IPS-11a (cell line): Measurements from ENCODE around the gene CCDC85B.

Experiments
- H3K4me3 ChIP-seq: one replicate; pipeline ENCODE4 v1.5.1; 2013; ENCODE audit warnings: low read depth, low read length, control low read depth

Gene CCDC85B

DNA sequence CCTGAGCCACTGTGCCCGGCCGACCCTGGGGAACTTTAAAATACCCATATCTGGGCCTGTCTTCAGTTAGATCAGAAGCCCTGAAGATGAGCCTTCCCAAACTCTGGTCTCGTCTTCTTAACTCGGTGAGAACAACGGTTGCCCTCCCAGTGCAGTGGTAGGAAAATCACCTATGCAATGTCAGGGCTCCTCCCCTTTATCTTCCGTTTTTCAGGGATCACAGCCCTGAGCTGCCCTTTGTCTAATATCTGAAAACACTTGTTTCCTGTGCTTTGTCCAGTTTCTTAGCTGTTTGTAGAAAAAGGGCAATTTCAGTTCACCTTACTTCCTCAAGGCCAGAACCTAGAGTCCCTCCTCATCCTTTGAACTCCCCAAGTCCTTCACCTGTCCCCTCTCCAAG lies 38.2 kb downstream of the CCDC85B start:
- H3K4me3 ChIP-seq: no peak overlapping the region

DNA sequence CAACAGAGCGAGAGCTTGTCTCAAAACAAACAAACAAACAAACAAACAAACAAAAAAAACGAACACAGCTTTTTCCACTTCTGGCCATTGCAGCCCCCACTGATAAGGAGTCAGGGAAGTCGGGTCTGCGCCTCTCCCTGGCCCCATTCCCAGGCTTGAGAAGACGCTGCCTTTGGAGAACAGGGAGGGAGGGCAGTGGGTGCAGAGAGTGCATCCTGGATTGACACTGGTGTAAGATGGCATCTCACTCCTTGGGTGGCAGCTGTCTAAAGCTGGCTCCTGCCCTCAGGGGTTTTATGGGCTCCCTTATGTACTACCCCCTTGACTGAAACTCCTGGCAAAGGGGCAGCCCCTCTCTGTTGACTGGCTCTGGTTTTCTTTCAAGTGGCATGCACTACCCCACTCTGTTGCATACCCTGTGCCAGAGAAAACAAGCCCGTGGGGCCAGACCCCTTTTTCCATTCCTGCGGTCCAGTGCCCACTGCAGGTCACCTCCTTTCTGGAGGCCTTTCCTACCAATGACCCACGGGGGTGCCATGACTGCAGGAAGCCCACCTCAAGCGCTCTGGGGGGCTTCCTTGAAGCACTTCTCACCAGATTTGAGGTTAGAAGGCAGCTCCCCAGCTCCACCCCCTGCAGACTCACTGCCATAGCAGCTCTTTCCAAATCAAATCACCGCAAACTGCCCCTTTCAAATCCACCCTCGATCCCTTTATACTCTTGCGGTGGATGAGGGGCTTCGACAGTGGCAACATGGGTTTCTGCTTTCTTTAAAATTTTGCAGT lies 41.5 kb downstream of the CCDC85B start:
- H3K4me3 ChIP-seq: no peak overlapping the region

DNA sequence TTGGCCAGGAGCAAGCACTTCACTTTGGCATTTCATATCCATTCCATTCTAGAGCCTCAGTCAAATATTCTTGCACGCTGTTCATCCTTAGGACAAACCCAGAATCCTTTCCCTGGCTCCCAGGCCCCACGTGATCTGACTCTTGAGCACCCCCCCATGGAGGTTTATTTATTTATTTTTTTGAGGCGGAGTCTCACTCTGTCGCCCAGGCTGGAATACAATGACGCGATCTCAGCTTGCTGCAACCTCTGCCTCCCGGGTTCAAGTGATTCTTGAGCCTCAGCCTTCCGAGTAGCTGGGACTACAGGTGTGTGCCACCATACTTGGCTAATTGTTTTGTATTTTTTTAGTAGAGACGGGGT lies 42.1 kb downstream of the CCDC85B start:
- H3K4me3 ChIP-seq: no peak overlapping the region

DNA sequence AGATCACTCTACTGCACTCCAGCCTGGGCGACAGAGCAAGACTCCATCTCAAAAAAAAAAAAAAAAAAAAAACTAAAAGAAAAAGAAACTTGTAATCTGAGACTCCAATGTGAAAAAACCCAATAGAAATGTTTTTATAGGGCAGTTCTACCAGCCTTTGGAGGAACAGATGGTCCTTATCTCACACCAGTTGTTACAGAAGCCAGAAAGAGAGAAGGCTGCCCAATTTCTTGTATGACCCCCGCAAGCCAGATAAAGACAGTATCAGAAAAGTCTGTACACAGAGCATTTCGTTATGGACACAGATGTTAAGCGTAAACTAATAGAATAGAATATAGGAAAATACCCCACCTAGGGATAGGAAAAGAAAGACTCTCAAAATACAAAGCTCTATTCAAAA lies 43.5 kb downstream of the CCDC85B start:
- no peak overlapping the region for H3K4me3 ChIP-seq

DNA sequence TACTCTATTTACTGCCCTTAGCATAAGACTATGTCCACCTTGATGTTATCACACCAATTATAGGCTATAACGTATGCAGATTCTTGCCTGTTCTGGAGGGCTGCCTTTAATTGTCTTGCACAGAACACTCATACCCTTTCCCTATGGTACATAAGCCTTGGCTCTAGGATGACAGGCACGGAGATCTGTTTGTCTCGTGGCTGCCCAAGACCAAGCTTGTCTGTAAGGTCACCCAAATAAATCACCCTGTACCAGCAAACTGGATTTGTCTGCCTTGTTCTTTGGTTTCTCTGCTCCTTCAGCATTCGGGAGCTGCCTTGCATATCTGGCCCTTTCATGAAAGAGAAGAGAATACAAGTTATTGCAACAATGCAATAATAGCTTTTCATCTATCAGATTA lies 47.3 kb downstream of the CCDC85B start:
- H3K4me3 ChIP-seq: no peak overlapping the region
